Neural progenitor cell (in vitro differentiated cells): ENCODE measurements around the gene TXNDC9. TPM values are rescaled to one million over a fixed set of nuclear protein-coding genes. Genes with fewer than 3 reads are reported as not detected.
A peak's percentile ranks its signal among the peaks of the same experiment; 100 is the strongest.

Experiments
- DNase-seq: peaks from one replicate; pipeline ENCODE4 v3.0.0-alpha.2; 2016; ENCODE audit warnings: low spot score
- H2AFZ ChIP-seq: fragments of 200-600 bp; sonication (generic); replicated peaks from 2 replicates; pipeline ENCODE4 v1.6.1; 2016; ENCODE audit warnings: antibody characterized with exemption
- H3F3A ChIP-seq: fragments of 200-600 bp; sonication (generic); 2 replicates; pipeline ENCODE4 v1.6.1; 2016; ENCODE audit warnings: antibody characterized with exemption, low read depth
- H3K27ac ChIP-seq: fragments of 200-600 bp; sonication (generic); 2 replicates; pipeline ENCODE4 v1.5.1; 2016; ENCODE audit warnings: mild to moderate bottlenecking
- H3K27me3 ChIP-seq: fragments of 200-600 bp; sonication (generic); 2 replicates; pipeline ENCODE4 v1.6.1; 2016; ENCODE audit warnings: mild to moderate bottlenecking, moderate library complexity
- H3K36me3 ChIP-seq: fragments of 200-600 bp; sonication (generic); 2 replicates; pipeline ENCODE4 v1.5.1; 2016
- H3K4me1 ChIP-seq: fragments of 200-600 bp; sonication (generic); 2 replicates; pipeline ENCODE4 v1.6.1; 2016; ENCODE audit warnings: mixed run types
- H3K4me2 ChIP-seq: fragments of 200-600 bp; sonication (generic); 2 replicates; pipeline ENCODE4 v1.6.1; 2016
- H3K4me3 ChIP-seq: fragments of 200-600 bp; sonication (generic); 2 replicates; pipeline ENCODE4 v1.5.1; 2016
- H3K79me2 ChIP-seq: fragments of 200-600 bp; sonication (generic); 2 replicates; pipeline ENCODE4 v1.6.1; 2016; ENCODE audit warnings: low read depth
- H3K9ac ChIP-seq: fragments of 200-600 bp; sonication (generic); 2 replicates; pipeline ENCODE4 v1.6.1; 2016
- H3K9me3 ChIP-seq: fragments of 200-600 bp; sonication (generic); 2 replicates; pipeline ENCODE4 v1.5.1; 2016; ENCODE audit warnings: low read depth
- H4K20me1 ChIP-seq: fragments of 200-600 bp; sonication (generic); 2 replicates; pipeline ENCODE4 v1.6.1; 2016; ENCODE audit warnings: low read depth
- H3K27ac Mint-ChIP-seq: 3 replicates; pipeline ENCODE4 v1.8.0; 2021; ENCODE audit warnings: mixed read lengths
- H3K27me3 Mint-ChIP-seq: 2 replicates; pipeline ENCODE4 v1.8.0; 2022; ENCODE audit warnings: low read depth, mild to moderate bottlenecking, inconsistent platforms, moderate library complexity, mixed read lengths; ENCODE audit not compliant: insufficient read depth
- H3K36me3 Mint-ChIP-seq: 3 replicates; pipeline ENCODE4 v1.8.0; 2021; ENCODE audit warnings: mixed read lengths
- H3K4me1 Mint-ChIP-seq: 3 replicates; pipeline ENCODE4 v1.8.0; 2021; ENCODE audit warnings: mixed read lengths
- H3K4me3 Mint-ChIP-seq: 3 replicates; pipeline ENCODE4 v1.8.0; 2021; ENCODE audit warnings: mild to moderate bottlenecking, moderate library complexity, mixed read lengths
- H3K9me3 Mint-ChIP-seq: 3 replicates; pipeline ENCODE4 v1.8.0; 2020; ENCODE audit warnings: mixed read lengths
- EZH2 ChIP-seq: fragments of 200-600 bp; sonication (generic); IDR thresholded peaks from 2 replicates; pipeline ENCODE4 v1.6.1; 2017; ENCODE audit warnings: antibody characterized with exemption, mild to moderate bottlenecking, moderate library complexity
- EZH2phosphoT487 ChIP-seq: fragments of 200-600 bp; sonication (generic); IDR thresholded peaks from 2 replicates; pipeline ENCODE4 v1.6.1; 2017; ENCODE audit warnings: antibody characterized with exemption
- total RNA-seq: library from RNA; depleted of rRNA; stranded (reverse); fragments of >200 nt; gene quantifications from 2 replicates; pipeline ENCODE4 v1.2.3, GENCODE V29; 2015; ENCODE audit warnings: low replicate concordance
- TF ChIP-seq, protein P1 (sequence below): fragments of 200-600 bp; sonication (generic); IDR thresholded peaks from 2 replicates; pipeline ENCODE4 v1.5.1; 2017; ENCODE audit warnings: antibody characterized with exemption, mild to moderate bottlenecking

Gene TXNDC9
- total RNA-seq, 1 donor from 2014 or later, result 109 TPM

DNA sequence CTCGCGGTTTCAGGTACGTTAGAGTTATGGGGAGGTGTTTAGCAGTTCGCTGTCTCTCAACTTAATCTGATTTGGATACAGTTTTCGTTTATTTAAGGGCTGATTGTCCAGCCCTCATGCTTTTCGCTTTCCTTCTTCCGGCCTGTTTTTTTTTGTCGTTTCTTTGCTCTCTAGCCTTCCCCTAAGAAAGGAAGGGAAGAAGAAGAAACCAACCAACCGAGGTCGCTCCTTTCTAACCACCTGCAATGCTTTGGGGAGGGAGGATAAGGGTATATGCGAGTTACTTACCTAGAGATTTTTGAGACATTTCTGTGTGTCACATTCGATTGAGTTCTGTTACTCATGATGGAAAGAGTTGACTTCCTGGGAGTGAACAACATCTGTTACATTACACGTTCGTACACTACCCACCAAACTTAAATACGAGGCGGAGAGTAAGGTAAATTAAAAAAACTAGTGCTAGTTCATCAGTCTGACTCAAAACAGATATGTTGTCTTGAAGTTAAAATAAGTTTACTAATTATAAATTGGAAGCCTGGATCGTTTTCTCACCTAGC lies 2.0 kb upstream of the TXNDC9 start:
- Mint-ChIP-seq H3K4me1 (peaks cover 15% of the 10 kb centered on the region), H3K27me3 (no peaks in the 10 kb centered on the region), H3K9me3 (no peaks in the 10 kb centered on the region), H3K36me3 (peaks cover under 1% of the 10 kb centered on the region), H3K4me3 (no peak overlapping the region), H3K27ac (no peak overlapping the region)
- peak overlapping the region; percentile 83 for H3K4me3 ChIP-seq
- peaks cover 5% of the 10 kb centered on the region for H3K4me1 ChIP-seq
- no peaks in the 10 kb centered on the region for H3K27me3 ChIP-seq
- DNase-seq, result peak; percentile 8
- peak overlapping the region; percentile 65 for H3K9ac ChIP-seq
- no peak for TF ChIP-seq EZH2
- TF ChIP-seq, protein P1, sequence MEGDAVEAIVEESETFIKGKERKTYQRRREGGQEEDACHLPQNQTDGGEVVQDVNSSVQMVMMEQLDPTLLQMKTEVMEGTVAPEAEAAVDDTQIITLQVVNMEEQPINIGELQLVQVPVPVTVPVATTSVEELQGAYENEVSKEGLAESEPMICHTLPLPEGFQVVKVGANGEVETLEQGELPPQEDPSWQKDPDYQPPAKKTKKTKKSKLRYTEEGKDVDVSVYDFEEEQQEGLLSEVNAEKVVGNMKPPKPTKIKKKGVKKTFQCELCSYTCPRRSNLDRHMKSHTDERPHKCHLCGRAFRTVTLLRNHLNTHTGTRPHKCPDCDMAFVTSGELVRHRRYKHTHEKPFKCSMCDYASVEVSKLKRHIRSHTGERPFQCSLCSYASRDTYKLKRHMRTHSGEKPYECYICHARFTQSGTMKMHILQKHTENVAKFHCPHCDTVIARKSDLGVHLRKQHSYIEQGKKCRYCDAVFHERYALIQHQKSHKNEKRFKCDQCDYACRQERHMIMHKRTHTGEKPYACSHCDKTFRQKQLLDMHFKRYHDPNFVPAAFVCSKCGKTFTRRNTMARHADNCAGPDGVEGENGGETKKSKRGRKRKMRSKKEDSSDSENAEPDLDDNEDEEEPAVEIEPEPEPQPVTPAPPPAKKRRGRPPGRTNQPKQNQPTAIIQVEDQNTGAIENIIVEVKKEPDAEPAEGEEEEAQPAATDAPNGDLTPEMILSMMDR, result no peak
- no peak for TF ChIP-seq EZH2phosphoT487
- H3K4me2 ChIP-seq, result peak overlapping the region; percentile 80
- H3K9me3 ChIP-seq, result no peaks in the 10 kb centered on the region
- peak overlapping the region; percentile 87 for H2AFZ ChIP-seq
- no peaks in the 10 kb centered on the region for H3K36me3 ChIP-seq
- peaks cover 89% of the 10 kb centered on the region for H3K79me2 ChIP-seq
- peaks cover 6% of the 10 kb centered on the region for H3F3A ChIP-seq
- no peak overlapping the region for H3K27ac ChIP-seq
- peaks cover 55% of the 10 kb centered on the region for H4K20me1 ChIP-seq

DNA sequence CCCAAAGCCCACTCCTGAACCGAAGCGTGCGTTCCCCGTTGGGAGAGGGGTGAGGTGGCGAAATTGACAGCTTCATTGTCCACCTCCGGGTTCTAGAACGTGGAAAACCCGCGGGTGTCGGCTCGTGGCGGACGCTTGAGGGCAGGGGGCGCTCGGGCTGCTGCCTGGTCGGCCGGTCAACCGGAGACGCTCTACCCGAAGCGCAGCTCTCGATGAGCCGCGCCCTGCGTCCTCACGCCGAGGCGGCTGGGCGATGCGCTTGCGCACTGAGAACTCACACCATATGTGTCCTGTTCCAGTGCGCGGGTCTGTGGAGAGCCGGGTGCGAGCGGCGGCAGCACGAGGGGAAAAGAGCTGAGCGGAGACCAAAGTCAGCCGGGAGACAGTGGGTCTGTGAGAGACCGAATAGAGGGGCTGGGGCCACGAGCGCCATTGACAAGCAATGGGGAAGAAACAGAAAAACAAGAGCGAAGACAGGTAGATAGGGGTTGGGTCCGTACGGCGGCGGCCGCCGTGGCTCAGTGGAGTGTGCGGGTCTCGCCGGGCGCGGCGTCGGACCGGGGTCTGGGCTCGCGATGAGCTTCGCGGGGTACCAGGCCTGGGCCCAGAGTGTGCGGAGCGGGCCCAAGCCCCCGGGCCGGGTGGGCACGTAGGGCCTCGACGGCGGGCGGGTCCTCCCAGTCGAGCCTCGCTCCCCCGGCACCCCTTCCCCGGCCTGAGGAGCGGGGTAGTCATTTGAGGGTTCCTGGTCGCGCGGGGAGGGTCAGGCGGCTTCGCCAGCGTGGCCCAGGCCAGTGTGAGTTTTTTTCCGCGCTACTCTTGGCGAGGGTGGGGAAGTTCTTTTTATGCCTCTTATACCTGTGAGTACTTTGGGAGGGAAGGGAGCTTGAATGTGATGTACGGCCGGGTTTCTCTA lies 1.2 kb upstream of the TXNDC9 start, which contains the start of gene EIF5B:
TSS of gene EIF5B (plus strand) at position 277 of the 916 bp plus-strand sequence. CDS start at position 443, 166 bp downstream.
- Histone ChIP-seq H3F3A (peaks cover 6% of the 10 kb centered on the region), H3K27ac (no peak within 1 kb of the TSS), H3K36me3 (peaks cover 4% of the 10 kb centered on the region), H4K20me1 (peaks cover 53% of the 10 kb centered on the region), H3K79me2 (peaks cover 89% of the 10 kb centered on the region), H3K4me1 (peaks cover 5% of the 10 kb centered on the region), H3K4me2 (peak within 1 kb of the TSS; percentile 80), H3K9ac (peak within 1 kb of the TSS; percentile 65), H3K4me3 (peak within 1 kb of the TSS; percentile 83), H3K27me3 (no peaks in the 10 kb centered on the region), H2AFZ (peak within 1 kb of the TSS; percentile 87), H3K9me3 (no peaks in the 10 kb centered on the region)
- no peak within 1 kb of the TSS for H3K4me3 Mint-ChIP-seq
- DNase-seq, result peak; percentile 98
- no peaks in the 10 kb centered on the region for H3K27me3 Mint-ChIP-seq
- H3K27ac Mint-ChIP-seq, result no peak within 1 kb of the TSS
- peaks cover 15% of the 10 kb centered on the region for H3K4me1 Mint-ChIP-seq
- TF ChIP-seq EZH2, result no peak
- no peak for TF ChIP-seq EZH2phosphoT487
- TF ChIP-seq, protein P1, result peak; percentile 79
- H3K36me3 Mint-ChIP-seq, result peaks cover 4% of the 10 kb centered on the region
- H3K9me3 Mint-ChIP-seq, result no peaks in the 10 kb centered on the region

DNA sequence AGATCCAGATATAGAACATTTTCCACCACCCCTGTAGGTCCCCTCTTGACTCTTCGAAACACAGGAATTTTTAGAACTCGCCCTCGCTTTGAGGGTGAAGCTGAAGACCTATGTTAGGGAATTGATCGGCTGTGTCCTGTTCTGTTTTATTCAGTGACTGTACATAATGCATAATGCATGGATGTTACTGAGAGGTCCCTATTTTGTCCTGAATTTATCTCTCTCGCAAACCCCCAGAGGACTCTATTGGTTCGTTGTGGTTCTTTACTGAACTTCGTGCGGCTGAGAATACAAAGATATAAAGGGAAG lies 625 bp upstream of the TXNDC9 start:
- H3K27me3 Mint-ChIP-seq, result no peaks in the 10 kb centered on the region
- peaks cover 4% of the 10 kb centered on the region for H3K36me3 ChIP-seq
- no peak for DNase-seq
- H3K4me2 ChIP-seq, result peak overlapping the region; percentile 80
- H3K27ac ChIP-seq, result no peak overlapping the region
- no peaks in the 10 kb centered on the region for H3K27me3 ChIP-seq
- peak overlapping the region; percentile 80 for H2AFZ ChIP-seq
- H3K9ac ChIP-seq, result no peak overlapping the region
- H3F3A ChIP-seq, result peaks cover 6% of the 10 kb centered on the region
- peaks cover 47% of the 10 kb centered on the region for H4K20me1 ChIP-seq
- no peaks in the 10 kb centered on the region for H3K9me3 ChIP-seq
- peaks cover 15% of the 10 kb centered on the region for H3K4me1 Mint-ChIP-seq
- no peak overlapping the region for H3K27ac Mint-ChIP-seq
- peaks cover 5% of the 10 kb centered on the region for H3K4me1 ChIP-seq
- TF ChIP-seq, protein P1, result no peak
- TF ChIP-seq EZH2, result no peak
- TF ChIP-seq EZH2phosphoT487, result no peak
- peak overlapping the region; percentile 83 for H3K4me3 ChIP-seq
- peaks cover 89% of the 10 kb centered on the region for H3K79me2 ChIP-seq
- H3K9me3 Mint-ChIP-seq, result no peaks in the 10 kb centered on the region
- H3K36me3 Mint-ChIP-seq, result peaks cover 8% of the 10 kb centered on the region
- no peak overlapping the region for H3K4me3 Mint-ChIP-seq
